GM12874 (cell line): Measurements from ENCODE around the gene CCDC14.

Source experiments
- TF ChIP-seq, protein P1 (sequence below): IDR thresholded peaks from 2 replicates; pipeline ENCODE4 v1.5.1; 2011; ENCODE audit warnings: low read depth, mild to moderate bottlenecking, control low read depth, low read length, moderate library complexity; ENCODE audit not compliant: insufficient read depth

CCDC14 gene

DNA sequence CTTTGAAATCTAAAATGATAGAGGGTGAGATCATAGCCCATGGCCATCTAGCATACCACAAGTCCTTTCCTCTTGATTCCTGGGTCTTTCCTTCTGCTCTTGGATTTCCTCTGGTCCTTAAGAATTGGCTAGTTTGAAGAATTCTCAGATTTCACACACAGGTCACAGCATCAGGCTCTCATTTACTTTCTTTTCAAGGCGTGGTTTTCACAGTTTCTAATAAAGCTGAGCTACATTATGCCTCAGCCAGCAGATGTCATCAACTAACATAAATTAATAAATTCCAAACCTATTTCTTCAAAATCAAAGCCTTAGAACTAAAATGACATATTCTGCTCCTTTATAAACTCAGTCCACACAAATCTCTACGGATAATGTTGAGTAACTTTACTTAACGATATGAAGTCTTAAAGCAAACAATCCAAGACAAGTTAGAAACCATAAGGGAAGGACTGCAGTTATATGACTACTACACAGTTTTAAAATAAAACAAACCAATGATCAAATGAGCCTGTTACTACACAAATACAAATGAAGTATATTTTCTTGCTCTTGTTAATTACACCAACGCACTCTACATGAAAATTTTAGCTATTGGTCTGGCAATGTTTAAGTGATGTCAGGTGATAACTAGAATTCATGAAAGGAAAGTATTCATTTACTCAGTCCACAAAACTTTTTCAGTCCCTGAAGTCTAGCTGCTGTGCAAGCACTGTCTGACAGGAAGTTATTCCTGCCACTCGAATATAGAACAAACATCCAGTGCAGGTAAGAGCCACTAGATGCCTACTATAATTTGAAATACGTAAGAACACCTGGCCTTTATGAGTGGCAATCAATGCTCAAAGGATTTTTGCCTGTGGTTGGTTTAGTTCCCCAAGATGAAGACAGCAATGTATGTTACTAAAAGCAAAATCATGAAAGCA is 9.2 kb downstream of the CCDC14 start:
- TF ChIP-seq, protein P1, sequence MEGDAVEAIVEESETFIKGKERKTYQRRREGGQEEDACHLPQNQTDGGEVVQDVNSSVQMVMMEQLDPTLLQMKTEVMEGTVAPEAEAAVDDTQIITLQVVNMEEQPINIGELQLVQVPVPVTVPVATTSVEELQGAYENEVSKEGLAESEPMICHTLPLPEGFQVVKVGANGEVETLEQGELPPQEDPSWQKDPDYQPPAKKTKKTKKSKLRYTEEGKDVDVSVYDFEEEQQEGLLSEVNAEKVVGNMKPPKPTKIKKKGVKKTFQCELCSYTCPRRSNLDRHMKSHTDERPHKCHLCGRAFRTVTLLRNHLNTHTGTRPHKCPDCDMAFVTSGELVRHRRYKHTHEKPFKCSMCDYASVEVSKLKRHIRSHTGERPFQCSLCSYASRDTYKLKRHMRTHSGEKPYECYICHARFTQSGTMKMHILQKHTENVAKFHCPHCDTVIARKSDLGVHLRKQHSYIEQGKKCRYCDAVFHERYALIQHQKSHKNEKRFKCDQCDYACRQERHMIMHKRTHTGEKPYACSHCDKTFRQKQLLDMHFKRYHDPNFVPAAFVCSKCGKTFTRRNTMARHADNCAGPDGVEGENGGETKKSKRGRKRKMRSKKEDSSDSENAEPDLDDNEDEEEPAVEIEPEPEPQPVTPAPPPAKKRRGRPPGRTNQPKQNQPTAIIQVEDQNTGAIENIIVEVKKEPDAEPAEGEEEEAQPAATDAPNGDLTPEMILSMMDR: no peak

DNA sequence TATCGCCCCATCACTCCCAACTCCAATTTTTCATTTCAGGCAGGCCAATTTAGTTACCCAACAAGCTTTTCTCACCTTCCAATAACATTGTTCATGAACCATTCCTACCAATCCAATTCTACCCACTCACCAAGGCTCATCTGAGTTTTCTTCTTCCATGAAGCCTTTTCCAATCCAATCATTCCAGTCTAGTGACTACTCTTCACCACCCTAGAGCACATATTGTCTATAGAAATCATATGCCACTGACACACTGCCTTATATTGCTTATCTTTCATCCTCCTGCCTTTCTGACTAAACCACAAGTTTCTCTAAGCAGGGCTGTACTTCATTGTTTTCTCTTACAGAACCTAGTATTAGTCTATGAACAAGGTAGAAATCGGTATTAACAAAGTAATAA is 11.4 kb downstream of the CCDC14 start:
- TF ChIP-seq, protein P1: no peak

DNA sequence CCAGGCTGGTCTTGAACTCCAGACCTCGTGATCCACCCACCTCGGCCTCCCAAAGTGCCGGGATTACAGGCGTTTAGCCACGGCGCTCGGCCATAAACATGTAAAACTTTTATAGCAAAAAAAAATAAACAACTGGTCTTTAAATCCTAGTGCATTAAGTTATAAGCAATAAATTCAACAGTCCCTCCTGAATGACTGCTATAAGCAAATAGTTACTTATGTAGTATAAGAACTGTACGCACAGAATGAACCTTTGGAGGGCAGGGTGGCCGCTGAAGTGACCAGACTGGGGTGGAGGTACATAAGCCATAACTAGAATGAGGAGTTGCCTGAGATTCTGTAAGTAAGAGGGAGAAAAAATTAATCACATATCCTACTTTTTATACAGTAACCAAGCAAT is 12.6 kb downstream of the CCDC14 start:
- TF ChIP-seq, protein P1: no peak

DNA sequence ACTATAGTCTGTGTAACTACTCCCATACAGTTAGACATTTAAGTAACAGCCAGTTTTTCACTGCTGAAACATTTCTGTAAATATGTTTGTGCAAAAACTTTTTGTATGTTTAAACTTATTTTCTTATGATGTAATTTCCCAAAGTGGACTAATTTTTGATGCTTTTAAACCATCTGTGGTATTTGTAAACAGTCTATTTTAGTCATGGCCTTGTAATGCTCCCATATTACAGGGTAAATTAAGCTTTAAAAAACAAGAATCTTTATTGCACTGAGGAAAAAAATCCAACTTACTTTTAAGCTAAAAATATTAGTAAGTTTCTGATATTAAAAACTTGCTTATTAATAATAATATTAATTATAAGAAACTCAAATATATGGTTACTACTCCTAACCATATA is 13.5 kb downstream of the CCDC14 start:
- TF ChIP-seq, protein P1: no peak

DNA sequence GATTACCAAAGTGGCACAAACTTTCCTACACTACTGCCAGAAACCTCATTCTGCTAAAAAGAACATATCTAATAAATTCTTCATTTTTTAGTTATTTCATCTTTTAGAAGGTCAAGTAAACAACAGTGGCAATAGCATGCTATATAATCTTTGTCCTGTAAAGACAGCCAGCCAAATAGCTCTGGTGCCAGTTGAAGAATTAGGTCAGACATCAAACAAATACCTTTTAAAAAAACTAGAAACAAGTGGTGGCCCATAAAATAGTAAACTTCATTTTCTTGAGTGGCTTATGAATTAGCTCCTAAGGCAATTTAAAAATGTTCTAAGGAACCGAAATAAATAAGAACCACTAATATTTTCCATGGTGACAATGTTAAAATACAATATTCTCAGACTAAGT is 19.5 kb downstream of the CCDC14 start:
- TF ChIP-seq, protein P1: no peak

DNA sequence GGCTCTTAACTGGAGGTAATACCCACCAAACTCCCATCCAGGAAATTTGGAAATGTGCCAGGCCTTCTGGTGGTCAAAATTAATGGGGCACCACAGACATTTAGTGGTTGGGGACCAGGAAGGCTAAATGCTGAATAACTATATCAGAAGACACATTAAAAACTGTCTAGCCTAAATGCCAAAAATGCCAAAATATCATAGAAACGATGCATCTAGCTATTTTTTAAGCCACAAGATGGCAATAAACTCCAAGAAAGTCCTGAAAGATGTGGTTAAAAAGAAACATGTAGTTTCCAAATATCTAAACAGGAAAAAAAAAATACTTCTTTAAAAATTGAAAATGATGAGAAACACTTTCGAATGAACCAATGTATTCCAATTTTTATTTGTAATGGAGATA is 19.9 kb downstream of the CCDC14 start:
- TF ChIP-seq, protein P1: no peak

DNA sequence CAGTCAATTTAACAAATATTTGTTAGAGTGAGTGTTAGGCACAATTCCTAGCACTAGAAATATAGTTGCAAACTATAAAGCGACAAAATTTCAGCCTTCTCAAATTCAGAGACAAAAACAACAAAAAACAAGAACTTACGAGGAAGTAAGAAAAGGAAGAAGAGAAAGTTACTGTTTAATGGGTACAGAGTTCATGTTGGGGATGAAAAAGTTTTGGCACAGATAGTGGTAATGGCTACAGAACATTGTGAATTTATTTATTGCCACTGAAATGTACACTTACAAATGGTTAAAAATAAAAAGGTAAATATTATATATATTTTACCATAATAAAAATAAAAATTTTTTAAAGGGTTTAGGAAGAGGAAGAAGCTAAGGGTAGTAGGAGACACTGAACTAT is 21.3 kb downstream of the CCDC14 start:
- TF ChIP-seq, protein P1: no peak
